Measurements from ENCODE around the gene TBC1D9B. TPM values are rescaled to one million over a fixed set of nuclear protein-coding genes. Genes with fewer than 3 reads are reported as not detected.

The TBC1D9B gene
- total and polyA plus RNA-seq, 5 donors, result 36.2 to 51.5 (median 43.1) TPM

DNA sequence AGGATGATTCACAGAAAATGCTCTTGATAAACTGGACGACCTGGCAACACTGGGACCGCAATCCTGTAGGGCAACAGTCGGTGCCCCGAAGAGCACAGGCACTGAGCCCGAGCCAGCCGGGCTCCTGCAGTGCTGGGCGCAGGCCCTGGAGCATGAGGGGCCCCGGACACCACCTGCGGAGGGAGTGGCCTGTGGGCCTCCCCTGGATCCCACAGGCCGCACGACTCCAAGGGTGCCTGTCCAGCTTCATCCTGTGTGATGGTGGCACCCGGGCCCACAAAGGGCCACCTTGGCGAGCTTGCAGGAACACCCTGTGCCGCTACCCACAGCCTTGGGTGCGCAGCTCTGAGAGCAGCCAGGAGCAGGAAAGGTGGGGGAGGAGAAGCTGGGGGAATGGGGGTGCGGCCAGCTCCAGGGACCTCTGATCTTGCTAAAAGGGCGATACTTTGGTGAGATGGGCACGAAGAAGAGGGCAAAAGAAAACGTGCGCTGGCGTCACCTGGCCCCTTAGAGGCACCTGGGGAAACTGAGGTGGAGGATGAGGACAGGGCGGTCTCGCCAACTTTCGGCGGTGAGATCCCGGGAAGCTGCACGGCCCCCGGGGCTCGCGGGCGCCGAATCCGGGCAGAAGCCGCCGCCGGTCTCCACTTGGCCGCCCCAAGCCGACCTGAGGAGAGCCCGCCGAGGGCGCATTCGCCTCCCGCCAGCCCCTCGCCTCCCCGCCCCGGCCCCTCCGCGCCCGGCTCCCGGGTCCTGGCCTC lies 722 bp downstream of the TBC1D9B start:
- Histone ChIP-seq H3K4me1 (ENCODE audit: control insufficient read depth, insufficient read depth, low read length) (peaks cover 4% of the 10 kb centered on the region), H3K27ac (ENCODE audit: low read length) (no peak overlapping the region), H3K9me3 (ENCODE audit: control insufficient read depth, low read length) (no peaks in the 10 kb centered on the region), H3K4me3 (ENCODE audit: low read length) (peak overlapping the region; percentile 95), H3K27me3 (ENCODE audit: control insufficient read depth, insufficient read depth) (no peaks in the 10 kb centered on the region)
- DNase-seq (peak; percentile 35 to 70 (median 70)), ATAC-seq (peak; percentile 15 to 25)
- 14% methylated on average over 50 of the region's 50 CpGs for WGBS
- intact Hi-C loops (cut with DNase I), result loop anchor here in 1 of 4 donors (10.0 kb wide), 1 partner anchor 172 kb away; the partner anchor contains the start of gene MAML1

DNA sequence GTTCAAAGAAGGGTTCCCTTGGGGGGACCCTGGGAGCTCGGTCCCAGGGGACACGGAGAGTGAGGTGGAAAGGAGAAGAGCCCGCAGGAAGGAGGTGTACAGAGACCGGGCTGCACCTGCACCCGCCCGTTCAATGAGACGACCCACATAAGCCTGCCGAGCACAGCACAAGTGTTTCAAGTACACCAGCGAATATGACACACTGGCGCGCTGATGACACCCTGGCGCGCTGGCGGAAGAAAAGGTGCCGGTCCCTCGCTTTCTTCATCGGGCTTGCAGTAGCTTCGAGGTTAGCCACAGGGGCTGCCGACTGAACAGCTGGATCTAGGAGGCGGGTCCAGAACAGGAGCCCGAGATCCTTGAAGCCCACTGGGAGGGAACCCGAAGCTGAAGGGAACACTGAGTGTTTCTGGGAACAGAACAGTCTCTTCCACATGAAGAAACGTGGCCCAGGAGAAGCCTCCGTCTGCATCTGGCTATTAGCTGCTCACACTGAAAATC lies 1.4 kb downstream of the TBC1D9B start:
- Histone ChIP-seq H3K9me3 (ENCODE audit: control insufficient read depth, low read length) (no peaks in the 10 kb centered on the region), H3K27me3 (ENCODE audit: control insufficient read depth, insufficient read depth) (no peaks in the 10 kb centered on the region), H3K4me1 (ENCODE audit: control insufficient read depth, insufficient read depth, low read length) (peaks cover 4% of the 10 kb centered on the region), H3K4me3 (ENCODE audit: low read length) (no peak overlapping the region), H3K27ac (ENCODE audit: low read length) (no peak overlapping the region)
- intact Hi-C loops (cut with DNase I), result loop anchor here in 1 of 4 donors (10.0 kb wide), 1 partner anchor 172 kb away; the partner anchor contains the start of gene MAML1
- WGBS, result 86% methylated on average over 24 of the region's 24 CpGs
- no peak for ATAC-seq
- DNase-seq, result no peak

DNA sequence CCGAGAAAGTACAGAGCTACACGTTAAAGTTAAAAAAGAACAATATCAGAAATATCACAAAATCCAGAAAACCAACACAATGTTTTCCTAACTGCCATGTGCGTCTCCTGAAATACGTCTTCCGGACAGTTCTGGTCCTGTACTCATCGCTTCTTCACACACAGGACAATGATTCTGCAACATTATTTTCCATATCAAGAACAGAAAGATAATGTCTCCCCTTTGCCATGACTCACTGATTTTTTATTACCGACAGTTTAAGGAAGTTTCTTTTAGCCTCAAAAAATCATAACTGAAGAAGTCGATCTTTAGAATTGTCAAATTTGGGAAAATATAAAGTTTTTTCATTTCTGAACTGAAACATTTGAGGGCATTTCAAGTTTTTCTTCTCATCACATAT lies 2.5 kb downstream of the TBC1D9B start:
- H3K4me1 ChIP-seq (ENCODE audit: control insufficient read depth, insufficient read depth, low read length), result peaks cover 4% of the 10 kb centered on the region
- whole genome bisulfite sequencing, result 73% methylated on average over 8 of the region's 8 CpGs
- no peaks in the 10 kb centered on the region for H3K27me3 ChIP-seq (ENCODE audit: control insufficient read depth, insufficient read depth)
- DNase-seq (no peak), ATAC-seq (no peak)
- no peak overlapping the region for H3K4me3 ChIP-seq (ENCODE audit: low read length)
- H3K9me3 ChIP-seq (ENCODE audit: control insufficient read depth, low read length), result no peaks in the 10 kb centered on the region
- intact Hi-C loops (cut with DNase I), result loop anchor here in 1 of 4 donors (10.0 kb wide), 1 partner anchor 170 kb away; the partner anchor contains the start of gene MAML1
- H3K27ac ChIP-seq (ENCODE audit: low read length), result no peak overlapping the region

DNA sequence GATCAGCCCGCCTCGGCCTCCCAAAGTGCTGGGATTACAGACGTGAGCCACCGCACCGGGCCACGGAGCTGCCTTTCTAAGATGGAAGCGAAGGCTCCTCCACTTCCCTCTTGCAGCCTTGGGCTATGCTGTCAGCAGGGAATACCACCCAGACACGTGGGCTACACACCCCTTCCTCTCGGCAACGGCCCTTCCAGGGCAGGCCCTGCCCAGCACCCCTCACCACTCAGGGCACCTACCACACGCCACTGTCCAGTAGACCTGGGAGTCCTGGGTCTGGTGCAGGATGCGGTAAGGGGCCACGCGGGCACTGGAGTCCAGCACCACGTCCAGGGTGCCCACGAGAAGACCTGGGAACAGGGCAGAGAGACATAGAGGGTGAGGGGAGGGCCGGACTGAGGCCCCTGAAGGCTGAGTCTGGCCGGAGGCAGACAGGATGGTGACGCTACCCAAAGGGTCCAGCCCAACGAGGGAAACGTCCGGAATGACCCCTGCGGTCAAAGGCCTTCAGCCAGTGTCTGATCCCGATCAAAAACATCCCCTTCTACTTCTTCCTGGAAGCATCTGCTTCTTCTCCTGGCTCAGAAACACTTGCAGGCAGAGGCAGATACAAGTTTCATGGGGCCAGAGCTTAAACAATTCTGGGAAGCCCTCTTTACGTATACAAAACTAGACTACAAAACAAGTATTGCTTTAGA lies 3.1 kb downstream of the TBC1D9B start:
- no peak for ATAC-seq

DNA sequence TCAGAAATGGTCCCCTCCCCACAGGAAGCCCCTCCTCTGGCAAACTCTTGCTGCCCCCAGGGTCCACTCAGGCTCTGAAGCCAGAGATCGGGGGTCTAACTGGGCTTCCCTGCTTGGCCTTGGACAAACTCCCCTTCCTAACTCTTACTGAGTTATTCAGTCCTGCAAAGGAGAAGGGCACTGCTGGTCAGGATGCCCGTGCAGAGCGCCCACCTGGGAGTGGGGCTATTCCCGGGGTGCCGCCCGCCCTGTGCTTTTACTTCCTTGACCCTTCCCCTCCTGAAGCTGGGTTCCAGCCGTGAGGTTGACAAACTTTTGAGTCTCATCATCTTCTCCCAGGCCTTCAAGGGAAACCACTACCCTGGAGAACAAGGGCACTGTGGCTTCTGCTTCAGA lies 4.9 kb downstream of the TBC1D9B start:
- no peaks in the 10 kb centered on the region for H3K4me1 ChIP-seq (ENCODE audit: control insufficient read depth, insufficient read depth, low read length)
- H3K9me3 ChIP-seq (ENCODE audit: control insufficient read depth, low read length), result no peaks in the 10 kb centered on the region
- H3K27ac ChIP-seq (ENCODE audit: low read length), result no peak overlapping the region
- intact Hi-C loops (cut with DNase I), result loop anchor here in 1 of 4 donors (10.0 kb wide), 1 partner anchor 168 kb away; the partner anchor contains the start of gene MAML1
- no peak overlapping the region for H3K4me3 ChIP-seq (ENCODE audit: low read length)
- 90% methylated on average over 7 of the region's 7 CpGs for WGBS
- DNase-seq, result no peak
- no peak for ATAC-seq
- no peaks in the 10 kb centered on the region for H3K27me3 ChIP-seq (ENCODE audit: control insufficient read depth, insufficient read depth)

More for the DNA sequence above, 3.1 kb downstream of the TBC1D9B start:
- DNase-seq, result no peak
- Histone ChIP-seq H3K4me3 (ENCODE audit: low read length) (no peak overlapping the region), H3K9me3 (ENCODE audit: control insufficient read depth, low read length) (no peaks in the 10 kb centered on the region), H3K4me1 (ENCODE audit: control insufficient read depth, insufficient read depth, low read length) (peaks cover 4% of the 10 kb centered on the region), H3K27ac (ENCODE audit: low read length) (no peak overlapping the region), H3K27me3 (ENCODE audit: control insufficient read depth, insufficient read depth) (no peaks in the 10 kb centered on the region)
- intact Hi-C loops (cut with DNase I), result loop anchor here in 1 of 4 donors (10.0 kb wide), 1 partner anchor 170 kb away; the partner anchor contains the start of gene MAML1
- WGBS, result 88% methylated on average over 25 of the region's 25 CpGs

DNA sequence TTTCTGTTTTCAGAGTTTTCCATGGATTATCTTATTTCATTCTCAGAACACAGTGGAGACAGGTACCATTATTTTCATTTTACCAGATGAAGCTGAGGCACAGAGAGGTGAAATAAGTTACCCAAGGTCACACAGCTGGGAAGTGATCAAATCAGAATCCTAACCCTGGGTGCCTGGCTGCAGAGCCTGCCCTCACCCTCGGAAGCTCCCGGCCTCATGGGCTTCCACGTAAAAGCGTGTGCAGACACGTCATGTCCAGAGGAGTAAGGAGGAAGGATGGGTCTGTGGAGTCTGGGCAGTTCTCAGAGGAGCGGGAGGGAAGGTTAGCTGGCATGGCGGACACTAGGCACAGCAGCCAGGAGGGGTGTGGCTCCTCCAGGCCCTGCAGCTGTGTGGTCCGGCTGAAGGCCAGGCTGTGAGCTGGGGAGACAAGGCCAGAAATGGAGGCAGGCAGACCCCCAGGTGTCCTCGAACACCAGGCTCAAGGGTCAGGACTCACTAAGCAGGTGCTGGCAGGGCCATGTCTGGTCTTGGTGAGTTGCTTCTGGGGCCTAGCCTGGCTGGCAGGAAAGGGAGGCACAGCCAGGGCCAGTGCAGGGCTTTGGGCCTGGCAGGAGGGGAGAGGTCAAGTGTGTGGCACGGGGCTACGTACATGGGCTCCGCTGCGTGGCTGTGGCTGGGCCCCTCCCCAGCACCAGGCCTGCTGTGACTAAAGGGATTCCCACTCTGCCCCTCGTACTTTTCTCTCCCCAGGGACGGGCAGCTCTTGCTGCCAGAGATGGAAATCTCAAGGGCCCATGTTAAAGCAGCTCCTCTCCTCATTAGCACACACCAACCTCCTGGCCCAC lies 5.6 kb downstream of the TBC1D9B start:
- ATAC-seq, result peak in 1 of 2 donors; percentile 20
- intact Hi-C loops (cut with DNase I), result loop anchor here in 1 of 4 donors (10.0 kb wide), 1 partner anchor 167 kb away; the partner anchor contains the start of gene MAML1
- H3K9me3 ChIP-seq (ENCODE audit: control insufficient read depth, low read length), result no peaks in the 10 kb centered on the region
- WGBS, result 89% methylated on average over 15 of the region's 15 CpGs
- H3K4me1 ChIP-seq (ENCODE audit: control insufficient read depth, insufficient read depth, low read length), result no peaks in the 10 kb centered on the region
- DNase-seq, result no peak
- no peaks in the 10 kb centered on the region for H3K27me3 ChIP-seq (ENCODE audit: control insufficient read depth, insufficient read depth)
- no peak overlapping the region for H3K27ac ChIP-seq (ENCODE audit: low read length)
- no peak overlapping the region for H3K4me3 ChIP-seq (ENCODE audit: low read length)

DNA sequence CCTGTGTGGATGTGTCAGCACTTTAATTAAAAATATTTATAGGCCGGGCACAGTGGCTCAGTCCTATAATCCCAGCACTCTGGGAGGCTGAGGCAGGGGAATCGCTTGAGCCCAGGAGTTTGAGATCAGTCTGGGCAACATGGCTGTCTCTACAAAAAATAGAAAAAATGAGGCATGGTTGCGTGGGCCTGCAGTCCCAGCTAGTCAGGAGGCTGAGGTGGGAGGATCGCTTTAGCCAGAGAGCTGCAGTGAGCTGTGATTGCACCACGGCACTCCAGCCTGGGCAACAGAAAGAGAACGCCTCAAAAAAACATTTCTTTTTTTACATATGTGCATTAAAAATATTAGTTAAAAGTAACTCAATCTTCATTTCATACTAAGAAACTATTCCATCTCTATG lies 6.2 kb downstream of the TBC1D9B start:
- H3K27me3 ChIP-seq (ENCODE audit: control insufficient read depth, insufficient read depth), result no peaks in the 10 kb centered on the region
- H3K4me1 ChIP-seq (ENCODE audit: control insufficient read depth, insufficient read depth, low read length), result no peaks in the 10 kb centered on the region
- no peak overlapping the region for H3K4me3 ChIP-seq (ENCODE audit: low read length)
- H3K27ac ChIP-seq (ENCODE audit: low read length), result no peak overlapping the region
- intact Hi-C loops (cut with DNase I), result loop anchor here in 1 of 4 donors (10.0 kb wide), 1 partner anchor 167 kb away; the partner anchor contains the start of gene MAML1
- ATAC-seq (no peak), DNase-seq (no peak)
- 94% methylated on average over 6 of the region's 6 CpGs for WGBS
- no peaks in the 10 kb centered on the region for H3K9me3 ChIP-seq (ENCODE audit: control insufficient read depth, low read length)

DNA sequence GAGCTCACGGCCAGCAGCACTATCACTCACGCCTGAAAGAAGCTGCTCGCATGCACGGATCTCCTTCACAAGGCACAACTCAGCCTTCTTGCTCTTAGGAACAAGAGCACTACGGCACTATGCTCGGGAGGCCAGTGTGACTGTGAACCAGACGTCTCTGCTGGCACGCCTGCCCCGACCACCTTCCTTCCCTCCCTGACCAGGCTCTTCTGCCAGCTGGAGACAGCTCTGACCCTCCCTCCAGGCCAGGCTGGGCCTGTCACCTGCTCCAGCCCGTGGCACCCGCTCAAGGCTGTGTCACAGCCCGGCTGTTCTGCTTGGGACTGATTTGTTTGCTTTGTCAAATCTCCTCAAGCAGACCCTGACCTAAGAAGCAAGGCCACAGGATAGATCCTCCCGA lies 7.0 kb downstream of the TBC1D9B start:
- 85% methylated on average over 13 of the region's 13 CpGs for WGBS
- no peak overlapping the region for H3K4me3 ChIP-seq (ENCODE audit: low read length)
- ATAC-seq (no peak), DNase-seq (no peak)
- intact Hi-C loops (cut with DNase I), result loop anchor here in 1 of 4 donors (10.0 kb wide), 1 partner anchor 166 kb away; the partner anchor contains the start of gene MAML1
- H3K4me1 ChIP-seq (ENCODE audit: control insufficient read depth, insufficient read depth, low read length), result no peaks in the 10 kb centered on the region
- no peaks in the 10 kb centered on the region for H3K9me3 ChIP-seq (ENCODE audit: control insufficient read depth, low read length)
- H3K27ac ChIP-seq (ENCODE audit: low read length), result no peak overlapping the region
- H3K27me3 ChIP-seq (ENCODE audit: control insufficient read depth, insufficient read depth), result no peaks in the 10 kb centered on the region

DNA sequence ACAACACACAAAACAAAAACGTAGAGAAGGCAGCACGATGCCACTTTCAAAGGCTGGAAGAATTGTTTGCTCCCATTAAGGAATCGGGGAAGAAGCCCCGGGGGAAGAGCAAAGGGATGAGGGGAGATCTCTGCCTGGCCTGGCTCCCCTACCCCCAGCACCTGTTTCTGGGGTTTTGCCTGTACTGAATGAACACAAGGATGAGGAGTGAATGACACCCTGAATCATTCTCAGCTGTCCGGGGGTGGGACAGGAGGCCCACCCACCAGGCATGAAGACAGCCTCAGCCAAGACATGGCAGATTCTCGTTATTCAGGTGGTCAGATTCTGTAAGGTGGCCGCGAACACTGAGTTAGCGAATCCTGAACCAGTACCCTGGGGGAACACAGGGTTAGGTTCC lies 7.5 kb downstream of the TBC1D9B start:
- WGBS, result 83% methylated on average over 9 of the region's 9 CpGs
- intact Hi-C loops (cut with DNase I), result loop anchor here in 1 of 4 donors (10.0 kb wide), 1 partner anchor 165 kb away; the partner anchor contains the start of gene MAML1
- H3K4me1 ChIP-seq (ENCODE audit: control insufficient read depth, insufficient read depth, low read length), result no peaks in the 10 kb centered on the region

DNA sequence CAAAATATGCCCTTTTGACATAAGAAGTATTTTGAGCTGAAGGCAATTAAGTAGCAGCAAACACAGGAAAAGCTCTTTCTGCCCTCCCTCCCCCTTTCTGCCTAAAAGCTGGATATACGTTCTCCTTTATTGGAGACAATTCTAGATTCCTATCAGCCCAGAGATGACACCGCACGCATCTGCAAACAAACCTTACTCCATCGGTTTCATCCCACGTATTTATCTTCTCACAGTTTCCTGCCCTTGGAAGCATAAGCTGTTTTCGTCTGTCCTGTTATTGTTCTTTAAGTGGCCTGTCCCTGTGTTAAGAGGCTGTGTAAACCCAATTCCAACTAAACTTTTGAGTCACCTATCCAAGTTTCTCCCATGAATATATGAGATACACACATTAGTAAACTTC lies 11.8 kb downstream of the TBC1D9B start:
- H3K4me3 ChIP-seq (ENCODE audit: low read length), result no peak overlapping the region
- DNase-seq, result no peak
- H3K9me3 ChIP-seq (ENCODE audit: control insufficient read depth, low read length), result no peaks in the 10 kb centered on the region
- no peaks in the 10 kb centered on the region for H3K4me1 ChIP-seq (ENCODE audit: control insufficient read depth, insufficient read depth, low read length)
- no peak overlapping the region for H3K27ac ChIP-seq (ENCODE audit: low read length)
- no peak for ATAC-seq
- 59% methylated on average over 6 of the region's 6 CpGs for WGBS
- intact Hi-C loops (cut with DNase I), result no loop called here
- H3K27me3 ChIP-seq (ENCODE audit: control insufficient read depth, insufficient read depth), result no peaks in the 10 kb centered on the region

More for the DNA sequence above, 7.5 kb downstream of the TBC1D9B start:
- Histone ChIP-seq H3K4me3 (ENCODE audit: low read length) (no peak overlapping the region), H3K9me3 (ENCODE audit: control insufficient read depth, low read length) (no peaks in the 10 kb centered on the region), H3K27me3 (ENCODE audit: control insufficient read depth, insufficient read depth) (no peaks in the 10 kb centered on the region), H3K27ac (ENCODE audit: low read length) (no peak overlapping the region)
- ATAC-seq, result no peak
- DNase-seq, result no peak
